Epithelial cell of prostate (primary cell): Measurements from ENCODE around the gene LLGL1.

Experiments used
- DNase-seq: peaks from one replicate; pipeline ENCODE4 v3.0.0-alpha.2; 2011; ENCODE audit warnings: low read depth, low spot score
- H3K27ac ChIP-seq: fragments of 450-650 bp; 2 replicates; pipeline ENCODE4 v1.5.1; 2017; ENCODE audit warnings: mild to moderate bottlenecking

LLGL1 gene

GRCh38 chr17:18228176-18228682 lies 2.8 kb downstream of the LLGL1 start:
- DNase-seq, result no peak
- H3K27ac ChIP-seq, result no peak overlapping the region

- no peak overlapping the region for H3K27ac ChIP-seq
- no peak for DNase-seq
Measured at GRCh38 chr17:18229254-18229653, 3.8 kb downstream of the LLGL1 start.

- no peak overlapping the region for H3K27ac ChIP-seq
- no peak for DNase-seq
Measured at GRCh38 chr17:18229771-18230170, 4.3 kb downstream of the LLGL1 start.

GRCh38 chr17:18230288-18231141 lies 5.1 kb downstream of the LLGL1 start:
- no peak for DNase-seq
- no peak overlapping the region for H3K27ac ChIP-seq

- DNase-seq, result no peak
- H3K27ac ChIP-seq, result no peak overlapping the region
Measured at GRCh38 chr17:18231164-18231563, 5.7 kb downstream of the LLGL1 start.

GRCh38 chr17:18233803-18234518 lies 8.5 kb downstream of the LLGL1 start:
- no peak for DNase-seq
- H3K27ac ChIP-seq, result no peak overlapping the region

- no peak for DNase-seq
- peak overlapping the region; percentile 88 for H3K27ac ChIP-seq
Measured at GRCh38 chr17:18234853-18235380, 9.5 kb downstream of the LLGL1 start.

GRCh38 chr17:18235743-18236256 lies 10.4 kb downstream of the LLGL1 start:
- DNase-seq, result no peak
- peak overlapping the region; percentile 88 for H3K27ac ChIP-seq

GRCh38 chr17:18236494-18236893 lies 11.1 kb downstream of the LLGL1 start:
- DNase-seq, result no peak

GRCh38 chr17:18237461-18237860 lies 12.0 kb downstream of the LLGL1 start:
- H3K27ac ChIP-seq, result no peak overlapping the region
- no peak for DNase-seq

More at GRCh38 chr17:18236494-18236893, 11.1 kb downstream of the LLGL1 start:
- H3K27ac ChIP-seq, result peak overlapping the region; percentile 88

- no peak overlapping the region for H3K27ac ChIP-seq
- no peak for DNase-seq
Measured at GRCh38 chr17:18238299-18238698, 12.9 kb downstream of the LLGL1 start.

- H3K27ac ChIP-seq, result no peak overlapping the region
- DNase-seq, result no peak
Measured at GRCh38 chr17:18240449-18240848, 15.0 kb downstream of the LLGL1 start.

- no peak overlapping the region for H3K27ac ChIP-seq
Measured at GRCh38 chr17:18241229-18241871, 15.9 kb downstream of the LLGL1 start.

GRCh38 chr17:18245038-18245776 lies 19.8 kb downstream of the LLGL1 start:
- DNase-seq, result no peak
- no peak overlapping the region for H3K27ac ChIP-seq

More at GRCh38 chr17:18241229-18241871, 15.9 kb downstream of the LLGL1 start:
- DNase-seq, result no peak

- DNase-seq, result no peak
- peak overlapping the region; percentile 53 for H3K27ac ChIP-seq
Measured at GRCh38 chr17:18246109-18246725, 20.8 kb downstream of the LLGL1 start.

GRCh38 chr17:18246880-18247612 lies 21.6 kb downstream of the LLGL1 start:
- peak; percentile 66 for DNase-seq
- peak overlapping the region; percentile 53 for H3K27ac ChIP-seq

- H3K27ac ChIP-seq, result peak overlapping the region; percentile 53
- DNase-seq, result no peak
Measured at GRCh38 chr17:18247613-18248001, 22.2 kb downstream of the LLGL1 start.

GRCh38 chr17:18248300-18248731 lies 22.9 kb downstream of the LLGL1 start:
- DNase-seq, result no peak
- H3K27ac ChIP-seq, result peak overlapping the region; percentile 14
